Measurements from ENCODE around the gene CORO2A.
"Not testable (repeated sequence)": the region's sequence is repeated elsewhere in the genome, so short reads cannot be mapped to it uniquely, and the experiment has no call there.

The CORO2A gene

GRCh38 chr9:98096091-98096490 lies 96.3 kb downstream of the CORO2A start:
- no peak overlapping the region for H3K4me3 ChIP-seq (ENCODE audit: control insufficient read depth, low read depth, low read length)
- no peak for DNase-seq (ENCODE audit: low read depth)
- TF ChIP-seq, protein P1, sequence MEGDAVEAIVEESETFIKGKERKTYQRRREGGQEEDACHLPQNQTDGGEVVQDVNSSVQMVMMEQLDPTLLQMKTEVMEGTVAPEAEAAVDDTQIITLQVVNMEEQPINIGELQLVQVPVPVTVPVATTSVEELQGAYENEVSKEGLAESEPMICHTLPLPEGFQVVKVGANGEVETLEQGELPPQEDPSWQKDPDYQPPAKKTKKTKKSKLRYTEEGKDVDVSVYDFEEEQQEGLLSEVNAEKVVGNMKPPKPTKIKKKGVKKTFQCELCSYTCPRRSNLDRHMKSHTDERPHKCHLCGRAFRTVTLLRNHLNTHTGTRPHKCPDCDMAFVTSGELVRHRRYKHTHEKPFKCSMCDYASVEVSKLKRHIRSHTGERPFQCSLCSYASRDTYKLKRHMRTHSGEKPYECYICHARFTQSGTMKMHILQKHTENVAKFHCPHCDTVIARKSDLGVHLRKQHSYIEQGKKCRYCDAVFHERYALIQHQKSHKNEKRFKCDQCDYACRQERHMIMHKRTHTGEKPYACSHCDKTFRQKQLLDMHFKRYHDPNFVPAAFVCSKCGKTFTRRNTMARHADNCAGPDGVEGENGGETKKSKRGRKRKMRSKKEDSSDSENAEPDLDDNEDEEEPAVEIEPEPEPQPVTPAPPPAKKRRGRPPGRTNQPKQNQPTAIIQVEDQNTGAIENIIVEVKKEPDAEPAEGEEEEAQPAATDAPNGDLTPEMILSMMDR (IDR thresholded peaks at IDR 0.05; ENCODE audit: control insufficient read depth, insufficient read depth, low read depth, low read length, missing control alignments): no peak

DNA sequence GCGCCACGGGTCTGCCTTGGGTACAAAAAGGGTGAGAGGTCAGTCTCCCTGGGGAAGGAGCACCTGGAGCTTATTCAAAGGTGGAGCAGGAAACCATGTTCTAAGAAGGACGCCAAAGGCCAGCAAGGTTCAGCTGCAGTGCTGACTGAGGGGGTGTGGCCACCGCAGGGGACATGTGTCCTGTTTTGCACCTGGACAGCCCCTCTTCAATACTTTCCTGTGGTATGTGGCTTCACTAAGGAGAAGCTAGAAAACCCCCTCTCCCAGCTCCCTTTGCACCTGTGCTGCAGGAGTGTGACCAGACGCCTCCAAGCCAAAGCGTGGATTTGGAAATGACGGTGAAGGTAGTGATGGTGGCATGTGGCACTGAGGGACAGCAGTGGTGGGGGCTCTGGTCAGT lies 97.0 kb downstream of the CORO2A start:
- no peak for DNase-seq (ENCODE audit: low read depth)
- no peak overlapping the region for H3K4me3 ChIP-seq (ENCODE audit: control insufficient read depth, low read depth, low read length)
- TF ChIP-seq, protein P1 (IDR thresholded peaks at IDR 0.05; ENCODE audit: control insufficient read depth, insufficient read depth, low read depth, low read length, missing control alignments): no peak

DNA sequence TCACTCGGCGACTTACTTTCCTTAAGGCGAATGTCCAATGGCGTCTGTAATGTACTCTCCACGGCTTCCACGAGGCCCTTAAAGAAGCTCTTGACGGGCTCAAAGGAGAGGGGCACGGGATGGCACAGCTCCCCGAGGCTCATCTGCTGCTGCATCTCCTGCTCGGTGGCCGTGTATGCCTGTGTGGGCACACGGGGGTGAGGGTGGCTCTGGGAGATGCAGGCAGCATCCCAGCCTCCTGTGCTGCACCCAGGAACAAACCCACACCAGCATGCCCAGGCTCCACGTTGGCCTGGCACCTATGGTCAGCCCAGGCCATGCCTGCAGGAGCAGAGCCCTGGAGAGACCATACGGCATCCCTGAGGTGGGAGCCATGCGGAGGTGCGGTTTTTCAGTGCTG lies 97.6 kb downstream of the CORO2A start:
- no peak overlapping the region for H3K4me3 ChIP-seq (ENCODE audit: control insufficient read depth, low read depth, low read length)
- no peak for DNase-seq (ENCODE audit: low read depth)
- TF ChIP-seq, protein P1 (IDR thresholded peaks at IDR 0.05; ENCODE audit: control insufficient read depth, insufficient read depth, low read depth, low read length, missing control alignments): no peak

- H3K4me3 ChIP-seq (ENCODE audit: control insufficient read depth, low read depth, low read length): no peak overlapping the region
- DNase-seq (ENCODE audit: low read depth): no peak
- TF ChIP-seq, protein P1 (IDR thresholded peaks at IDR 0.05; ENCODE audit: control insufficient read depth, insufficient read depth, low read depth, low read length, missing control alignments): no peak
Observed at GRCh38 chr9:98094316-98094715, 98.1 kb downstream of the CORO2A start.

- H3K4me3 ChIP-seq (ENCODE audit: control insufficient read depth, low read depth, low read length): no peak overlapping the region
- TF ChIP-seq, protein P1 (IDR thresholded peaks at IDR 0.05; ENCODE audit: control insufficient read depth, insufficient read depth, low read depth, low read length, missing control alignments): no peak
- DNase-seq (ENCODE audit: low read depth): no peak
Observed at GRCh38 chr9:98092613-98092931, 99.9 kb downstream of the CORO2A start.

DNA sequence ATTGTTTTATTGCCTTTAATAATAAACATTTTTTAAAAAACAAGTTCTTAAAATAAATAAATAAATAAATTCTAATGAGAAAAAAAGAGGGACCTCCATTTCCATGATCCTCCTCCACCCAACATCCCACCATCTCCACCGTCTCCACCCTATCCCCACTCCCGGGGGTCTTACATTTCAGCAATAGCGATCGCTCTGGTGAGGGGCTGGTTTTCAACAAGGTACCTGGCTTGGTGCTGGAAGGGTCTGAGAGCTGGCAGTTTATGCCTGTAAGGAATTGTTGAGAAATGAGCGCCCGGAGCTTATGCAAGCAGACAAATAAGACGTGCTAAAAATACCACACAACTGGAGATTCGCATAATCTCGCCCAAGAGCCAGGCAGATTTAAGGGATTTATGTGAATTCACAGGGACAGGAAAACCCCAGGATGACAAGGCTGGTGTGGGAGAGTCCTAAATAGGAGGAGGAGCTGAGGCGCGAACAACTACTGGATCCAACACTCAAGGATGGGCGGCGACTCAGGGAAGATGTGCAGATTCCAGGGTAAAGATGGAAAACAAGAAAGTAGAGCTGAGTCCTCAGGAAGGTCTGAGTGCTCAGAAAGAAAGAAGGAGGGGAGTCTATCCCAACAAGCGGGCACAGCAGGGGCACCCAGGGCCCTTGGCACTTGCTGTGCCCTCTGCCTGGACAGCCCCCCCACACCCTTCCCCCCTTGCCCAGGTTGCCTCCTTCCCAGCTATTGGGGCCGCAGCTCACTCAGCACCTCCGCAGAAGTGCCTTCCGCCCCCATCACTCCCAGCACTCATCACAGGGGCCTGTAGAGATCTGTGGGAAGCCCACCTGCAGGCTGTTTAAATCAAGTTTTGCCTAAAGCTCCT lies 100.5 kb downstream of the CORO2A start:
- H3K4me3 ChIP-seq (ENCODE audit: control insufficient read depth, low read depth, low read length): no peak overlapping the region
- TF ChIP-seq, protein P1 (IDR thresholded peaks at IDR 0.05; ENCODE audit: control insufficient read depth, insufficient read depth, low read depth, low read length, missing control alignments): no peak
- no peak for DNase-seq (ENCODE audit: low read depth)

DNA sequence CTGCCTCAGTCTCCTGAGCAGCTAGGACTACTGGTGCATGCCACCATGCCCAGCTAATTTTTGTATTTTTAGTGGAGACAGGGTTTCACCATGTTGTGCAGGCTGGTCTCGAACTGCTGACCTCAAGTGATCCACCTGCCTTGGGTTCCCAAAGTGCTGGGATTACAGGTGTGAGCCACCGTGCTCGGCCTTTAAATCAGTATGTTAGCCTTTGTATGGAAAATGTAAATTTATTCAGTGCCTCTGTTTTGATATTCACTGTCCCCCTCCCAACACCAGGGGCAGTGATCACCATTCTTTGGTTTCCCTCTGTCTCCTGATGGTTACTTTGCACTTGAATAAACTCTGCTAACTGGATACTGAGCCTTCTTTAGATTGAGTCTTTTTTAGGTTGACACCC lies 101.8 kb downstream of the CORO2A start:
- H3K4me3 ChIP-seq (ENCODE audit: control insufficient read depth, low read depth, low read length); DNase-seq (ENCODE audit: low read depth): not testable (repeated sequence)
